ENCODE results near the gene HECA.
A peak's percentile ranks its signal among the peaks of the same experiment; 100 is the strongest.
"Not testable (repeated sequence)": the region's sequence is repeated elsewhere in the genome, so short reads cannot be mapped to it uniquely, and the experiment has no call there.

HECA gene

DNA sequence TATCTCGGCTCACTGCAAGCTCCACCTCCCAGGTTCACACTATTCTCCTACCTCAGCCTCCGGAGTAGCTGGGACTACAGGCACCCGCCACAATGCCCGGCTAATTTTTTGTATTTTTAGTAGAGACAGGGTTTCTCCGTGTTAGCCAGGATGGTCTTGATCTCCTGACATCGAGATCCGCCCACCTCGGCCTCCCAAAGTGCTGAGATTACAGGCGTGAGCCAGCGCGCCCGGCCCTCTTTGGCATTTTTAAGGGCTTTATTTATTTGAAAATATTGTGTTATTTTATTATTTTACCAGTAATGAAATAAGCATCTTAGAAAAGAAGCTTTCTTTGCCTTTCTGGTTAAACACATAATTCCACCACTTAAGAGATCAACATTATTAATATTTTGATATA lies 6.0 kb downstream of the HECA start:
- H3K9ac ChIP-seq (ENCODE audit: low read depth, low read length); H3K27me3 ChIP-seq (ENCODE audit: insufficient read depth, low read length); H3K9me3 ChIP-seq (ENCODE audit: insufficient read depth, low read depth, low read length); H3K36me3 ChIP-seq (ENCODE audit: insufficient read depth, low read depth, low read length); H3K4me3 ChIP-seq (ENCODE audit: low read length); H3K27ac ChIP-seq (ENCODE audit: low read length): not testable (repeated sequence)
- H3K4me1 ChIP-seq (ENCODE audit: insufficient read depth, low read length) = peaks cover 11% of the 10 kb centered on the region; the same call in 1 of the 2 replicates

DNA sequence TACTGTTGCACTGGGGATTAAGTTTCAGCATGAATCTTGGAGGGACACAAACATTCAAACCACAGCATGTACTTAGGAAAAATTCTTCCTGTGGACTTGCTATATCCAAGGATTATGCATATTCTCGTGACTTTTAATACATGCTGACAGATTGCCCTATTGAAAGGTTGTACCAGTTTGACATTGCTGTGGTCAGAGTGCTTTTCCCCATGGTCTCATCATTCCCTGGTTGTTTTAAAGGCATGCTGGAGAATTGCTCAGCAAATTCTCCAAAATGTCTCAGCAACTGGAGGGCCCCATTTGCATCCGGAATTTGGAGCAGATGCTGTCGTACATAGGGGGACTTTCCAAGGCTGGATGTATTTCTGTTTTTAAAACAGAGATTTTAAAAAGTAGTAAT lies 7.4 kb downstream of the HECA start:
- H3K4me3 ChIP-seq (ENCODE audit: low read length) = no peak overlapping the region

DNA sequence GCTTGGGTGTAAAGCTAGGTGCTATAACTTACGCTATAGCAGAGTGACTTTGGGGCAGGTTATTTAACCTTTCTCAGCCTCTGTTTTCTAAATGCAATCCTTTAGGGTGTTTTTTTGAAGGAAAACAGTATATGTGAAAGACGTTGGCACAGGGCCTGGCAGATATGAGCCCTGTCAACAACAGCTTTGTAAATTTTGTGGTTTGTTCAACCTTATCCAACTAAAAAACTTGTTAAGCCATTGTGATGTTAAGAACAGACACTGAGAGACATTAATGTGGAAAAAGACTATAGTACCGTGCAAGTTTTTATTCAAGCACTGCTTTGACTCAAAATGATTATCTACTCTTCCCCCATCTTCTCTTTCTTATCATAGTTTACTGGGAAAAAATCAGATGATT lies 8.2 kb downstream of the HECA start:
- H3K4me1 ChIP-seq (ENCODE audit: insufficient read depth, low read length) = peaks cover 8% of the 10 kb centered on the region; the same call in 1 of the 2 replicates
- H3K9ac ChIP-seq (ENCODE audit: low read depth, low read length) = no peak overlapping the region
- H3K4me3 ChIP-seq (ENCODE audit: low read length) = no peak overlapping the region
- H3K27me3 ChIP-seq (ENCODE audit: insufficient read depth, low read length) = no peaks in the 10 kb centered on the region
- H3K27ac ChIP-seq (ENCODE audit: low read length) = no peak overlapping the region
- H3K9me3 ChIP-seq (ENCODE audit: insufficient read depth, low read depth, low read length) = no peaks in the 10 kb centered on the region
- H3K36me3 ChIP-seq (ENCODE audit: insufficient read depth, low read depth, low read length) = no peaks in the 10 kb centered on the region

More for the DNA sequence above, 7.4 kb downstream of the HECA start:
- Histone ChIP-seq H3K4me1 (ENCODE audit: insufficient read depth, low read length) (peaks cover 8% of the 10 kb centered on the region; the same call in 1 of the 2 replicates), H3K27ac (ENCODE audit: low read length) (no peak overlapping the region), H3K9ac (ENCODE audit: low read depth, low read length) (no peak overlapping the region), H3K36me3 (ENCODE audit: insufficient read depth, low read depth, low read length) (no peaks in the 10 kb centered on the region), H3K9me3 (ENCODE audit: insufficient read depth, low read depth, low read length) (no peaks in the 10 kb centered on the region), H3K27me3 (ENCODE audit: insufficient read depth, low read length) (no peaks in the 10 kb centered on the region)

DNA sequence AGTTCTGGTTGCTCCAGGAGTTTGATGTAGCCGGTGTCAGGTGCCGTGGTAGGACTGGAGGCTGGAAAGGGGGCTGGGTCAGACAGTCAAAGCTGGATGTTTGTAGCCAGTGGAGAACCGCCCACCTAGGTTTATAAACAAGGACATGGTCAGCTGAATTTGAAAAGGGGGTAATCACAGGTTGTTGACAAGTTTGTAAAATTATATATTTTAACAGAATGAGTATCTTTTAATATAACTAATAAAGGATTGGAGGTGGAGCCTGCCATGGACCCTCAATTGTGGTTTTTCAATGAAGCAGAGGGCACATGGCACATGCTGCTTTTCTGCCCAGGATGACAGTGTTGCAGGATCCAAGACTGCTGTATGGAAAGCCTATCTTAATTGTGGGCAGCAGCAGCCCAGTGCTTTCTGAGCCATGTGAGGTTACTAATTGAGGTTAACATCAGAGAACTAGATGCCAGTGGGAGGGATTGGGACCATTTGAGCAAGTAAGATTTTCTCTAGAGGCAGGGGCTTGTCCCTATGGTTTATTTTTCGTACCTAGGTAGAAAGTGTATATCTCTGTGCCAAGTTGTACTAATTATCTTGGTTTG lies 9.7 kb downstream of the HECA start:
- Histone ChIP-seq H3K36me3 (ENCODE audit: insufficient read depth, low read depth, low read length) (no peaks in the 10 kb centered on the region), H3K4me3 (ENCODE audit: low read length) (no peak overlapping the region), H3K27me3 (ENCODE audit: insufficient read depth, low read length) (no peaks in the 10 kb centered on the region), H3K4me1 (ENCODE audit: insufficient read depth, low read length) (peaks cover 11% of the 10 kb centered on the region; the same call in 1 of the 2 replicates), H3K9me3 (ENCODE audit: insufficient read depth, low read depth, low read length) (no peaks in the 10 kb centered on the region), H3K9ac (ENCODE audit: low read depth, low read length) (no peak overlapping the region), H3K27ac (ENCODE audit: low read length) (no peak overlapping the region)

DNA sequence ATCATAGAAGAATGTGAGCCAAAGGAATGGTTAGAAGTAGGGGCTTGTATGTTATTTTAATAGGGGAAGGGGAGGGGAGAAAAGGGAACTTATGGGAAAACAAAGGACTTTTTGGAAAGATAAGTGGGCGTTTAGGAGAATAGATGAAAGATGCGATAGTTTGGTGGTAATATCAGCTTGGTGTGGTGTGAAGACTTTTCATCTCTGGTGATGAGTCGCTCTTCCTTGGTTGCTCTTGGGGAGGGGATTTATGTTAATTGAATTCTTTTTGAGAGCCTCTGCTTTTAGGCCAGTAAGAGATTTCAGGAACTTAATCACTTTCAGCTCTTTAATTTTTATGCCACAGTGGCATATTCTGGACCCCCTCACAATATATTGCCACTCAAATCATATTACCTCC lies 10.8 kb downstream of the HECA start:
- no peak overlapping the region for H3K9ac ChIP-seq (ENCODE audit: low read depth, low read length)
- no peaks in the 10 kb centered on the region for H3K36me3 ChIP-seq (ENCODE audit: insufficient read depth, low read depth, low read length)
- no peaks in the 10 kb centered on the region for H3K9me3 ChIP-seq (ENCODE audit: insufficient read depth, low read depth, low read length)
- H3K27me3 ChIP-seq (ENCODE audit: insufficient read depth, low read length) = no peaks in the 10 kb centered on the region
- H3K4me1 ChIP-seq (ENCODE audit: insufficient read depth, low read length) = peaks cover 15% of the 10 kb centered on the region
- no peak overlapping the region for H3K4me3 ChIP-seq (ENCODE audit: low read length)
- no peak overlapping the region for H3K27ac ChIP-seq (ENCODE audit: low read length)

DNA sequence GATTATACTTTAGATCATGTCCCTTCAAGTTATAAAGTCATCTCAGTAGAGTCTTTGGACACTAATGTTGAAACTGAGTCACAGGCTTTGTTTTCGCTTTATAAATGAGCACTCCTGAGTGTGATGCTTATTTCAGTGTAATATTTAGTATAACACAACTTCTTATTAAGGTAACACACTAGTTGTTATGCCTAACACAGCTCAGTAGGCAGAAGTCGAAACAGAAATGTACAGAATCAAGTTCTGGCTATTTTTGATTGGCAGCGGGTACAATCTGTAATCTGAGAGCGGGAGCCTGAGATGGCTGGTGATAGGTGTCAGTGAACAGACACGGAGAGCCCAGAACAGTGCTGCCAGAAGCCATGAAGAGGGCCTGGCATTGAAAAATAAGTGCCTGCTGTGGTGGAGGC lies 11.4 kb downstream of the HECA start:
- no peak overlapping the region for H3K4me3 ChIP-seq (ENCODE audit: low read length)
- H3K9me3 ChIP-seq (ENCODE audit: insufficient read depth, low read depth, low read length) = no peaks in the 10 kb centered on the region
- no peak overlapping the region for H3K27ac ChIP-seq (ENCODE audit: low read length)
- no peaks in the 10 kb centered on the region for H3K27me3 ChIP-seq (ENCODE audit: insufficient read depth, low read length)
- H3K4me1 ChIP-seq (ENCODE audit: insufficient read depth, low read length) = peaks cover 18% of the 10 kb centered on the region
- no peak overlapping the region for H3K9ac ChIP-seq (ENCODE audit: low read depth, low read length)
- no peaks in the 10 kb centered on the region for H3K36me3 ChIP-seq (ENCODE audit: insufficient read depth, low read depth, low read length)

DNA sequence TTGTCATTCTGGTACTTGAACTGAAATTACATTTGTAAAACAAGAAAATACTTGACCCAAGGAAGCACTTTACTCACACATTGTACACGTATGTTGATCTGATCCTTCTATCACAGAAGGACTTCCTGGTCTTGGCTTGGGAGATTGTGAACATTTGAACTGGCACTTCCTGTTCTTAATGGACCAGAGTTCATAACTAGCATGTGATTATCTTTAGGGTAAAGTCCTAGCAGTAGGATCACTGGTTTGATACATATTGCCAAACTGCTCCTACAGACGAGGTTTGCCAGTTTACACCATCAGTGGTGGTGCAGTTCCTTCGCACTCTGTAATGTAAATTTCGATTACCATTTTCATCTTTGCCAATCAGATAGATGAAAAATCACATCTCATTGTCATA lies 12.7 kb downstream of the HECA start:
- no peak overlapping the region for H3K9ac ChIP-seq (ENCODE audit: low read depth, low read length)
- H3K9me3 ChIP-seq (ENCODE audit: insufficient read depth, low read depth, low read length) = no peaks in the 10 kb centered on the region
- H3K36me3 ChIP-seq (ENCODE audit: insufficient read depth, low read depth, low read length) = no peaks in the 10 kb centered on the region
- H3K27ac ChIP-seq (ENCODE audit: low read length) = no peak overlapping the region
- H3K27me3 ChIP-seq (ENCODE audit: insufficient read depth, low read length) = no peaks in the 10 kb centered on the region
- H3K4me1 ChIP-seq (ENCODE audit: insufficient read depth, low read length) = peaks cover 18% of the 10 kb centered on the region
- H3K4me3 ChIP-seq (ENCODE audit: low read length) = no peak overlapping the region

DNA sequence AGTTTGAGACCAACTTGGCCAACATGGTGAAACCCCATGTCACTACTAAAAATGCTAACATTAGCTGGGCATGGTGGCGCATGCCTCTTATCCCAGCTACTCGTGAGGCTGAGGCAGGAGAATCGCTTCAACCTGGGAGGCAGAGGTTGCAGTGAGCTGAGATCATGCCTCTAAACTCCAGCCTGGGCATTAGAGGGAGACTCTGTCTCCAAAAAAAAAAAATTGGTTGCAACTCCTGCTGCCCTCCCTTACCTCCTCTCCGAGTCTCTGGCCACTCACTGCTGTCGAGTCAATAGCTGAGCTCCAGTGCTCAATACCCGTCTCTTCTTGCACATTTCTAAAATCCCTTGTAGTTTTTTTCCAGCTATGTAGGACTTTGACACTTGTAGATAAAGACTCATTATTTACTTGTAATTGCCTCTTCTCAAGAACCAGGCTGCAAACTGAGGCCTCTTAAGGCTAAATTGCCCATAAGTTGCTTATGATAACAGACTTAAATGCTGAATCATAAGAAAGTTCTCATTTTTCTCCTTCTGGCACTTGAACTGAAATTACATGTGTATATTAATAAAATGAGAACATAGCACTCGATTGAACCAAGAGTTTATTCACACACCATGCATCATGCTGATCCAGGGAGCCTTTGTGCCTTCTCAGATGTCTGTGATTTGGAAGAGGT lies 13.8 kb downstream of the HECA start:
- Histone ChIP-seq H3K27ac (ENCODE audit: low read length) (no peak overlapping the region), H3K9ac (ENCODE audit: low read depth, low read length) (no peak overlapping the region), H3K4me3 (ENCODE audit: low read length) (no peak overlapping the region), H3K9me3 (ENCODE audit: insufficient read depth, low read depth, low read length) (no peaks in the 10 kb centered on the region), H3K27me3 (ENCODE audit: insufficient read depth, low read length) (no peaks in the 10 kb centered on the region), H3K36me3 (ENCODE audit: insufficient read depth, low read depth, low read length) (no peaks in the 10 kb centered on the region), H3K4me1 (ENCODE audit: insufficient read depth, low read length) (peaks cover 18% of the 10 kb centered on the region)

DNA sequence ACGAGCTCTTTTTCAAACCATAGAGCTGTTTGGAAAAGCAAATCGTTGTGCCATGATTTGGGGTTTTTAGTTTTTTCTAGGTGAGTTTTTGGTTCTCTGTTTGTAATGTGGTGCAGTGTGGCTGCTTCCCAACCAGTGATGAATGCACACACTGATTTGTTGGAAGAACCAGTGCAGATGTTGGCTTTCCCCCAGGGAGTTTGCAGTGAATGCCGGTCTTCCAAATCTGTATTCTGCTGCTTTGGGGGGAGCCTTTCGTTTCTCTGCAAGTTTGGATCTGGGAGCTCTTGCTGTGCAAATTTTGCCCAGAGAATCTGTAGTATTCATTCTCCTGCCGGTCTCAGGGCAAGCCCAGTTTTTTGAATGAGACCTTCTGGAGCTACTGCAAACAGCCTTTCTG lies 14.5 kb downstream of the HECA start:
- no peaks in the 10 kb centered on the region for H3K36me3 ChIP-seq (ENCODE audit: insufficient read depth, low read depth, low read length)
- H3K9ac ChIP-seq (ENCODE audit: low read depth, low read length) = no peak overlapping the region
- H3K27me3 ChIP-seq (ENCODE audit: insufficient read depth, low read length) = no peaks in the 10 kb centered on the region
- H3K27ac ChIP-seq (ENCODE audit: low read length) = no peak overlapping the region
- no peaks in the 10 kb centered on the region for H3K9me3 ChIP-seq (ENCODE audit: insufficient read depth, low read depth, low read length)
- H3K4me1 ChIP-seq (ENCODE audit: insufficient read depth, low read length) = peaks cover 18% of the 10 kb centered on the region
- H3K4me3 ChIP-seq (ENCODE audit: low read length) = no peak overlapping the region

DNA sequence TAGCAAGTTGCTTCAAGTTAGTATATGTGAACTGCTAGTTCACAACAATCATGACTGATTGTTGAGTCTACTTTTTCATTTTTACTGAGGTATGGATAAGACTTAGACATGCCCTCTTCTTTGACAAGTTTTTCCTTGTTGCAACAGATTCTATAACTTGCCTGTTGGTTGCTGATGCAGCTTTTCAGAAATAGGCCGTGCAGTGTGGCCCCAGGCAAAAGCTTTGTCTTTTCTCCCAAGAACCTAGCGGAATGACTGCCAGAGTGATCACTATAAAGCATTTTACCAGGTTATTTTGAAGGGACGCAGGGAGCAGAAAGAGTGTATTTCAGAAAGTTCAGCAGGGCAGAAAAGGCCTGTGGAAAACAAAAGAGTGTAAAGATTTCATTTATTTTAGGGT lies 16.0 kb downstream of the HECA start:
- H3K4me3 ChIP-seq (ENCODE audit: low read length) = no peak overlapping the region
- H3K4me1 ChIP-seq (ENCODE audit: insufficient read depth, low read length) = peaks cover 10% of the 10 kb centered on the region
- H3K27ac ChIP-seq (ENCODE audit: low read length) = no peak overlapping the region
- no peaks in the 10 kb centered on the region for H3K27me3 ChIP-seq (ENCODE audit: insufficient read depth, low read length)
- H3K9me3 ChIP-seq (ENCODE audit: insufficient read depth, low read depth, low read length) = no peaks in the 10 kb centered on the region
- no peaks in the 10 kb centered on the region for H3K36me3 ChIP-seq (ENCODE audit: insufficient read depth, low read depth, low read length)
- H3K9ac ChIP-seq (ENCODE audit: low read depth, low read length) = peak overlapping the region; percentile 10; the same call in 1 of the 2 replicates

DNA sequence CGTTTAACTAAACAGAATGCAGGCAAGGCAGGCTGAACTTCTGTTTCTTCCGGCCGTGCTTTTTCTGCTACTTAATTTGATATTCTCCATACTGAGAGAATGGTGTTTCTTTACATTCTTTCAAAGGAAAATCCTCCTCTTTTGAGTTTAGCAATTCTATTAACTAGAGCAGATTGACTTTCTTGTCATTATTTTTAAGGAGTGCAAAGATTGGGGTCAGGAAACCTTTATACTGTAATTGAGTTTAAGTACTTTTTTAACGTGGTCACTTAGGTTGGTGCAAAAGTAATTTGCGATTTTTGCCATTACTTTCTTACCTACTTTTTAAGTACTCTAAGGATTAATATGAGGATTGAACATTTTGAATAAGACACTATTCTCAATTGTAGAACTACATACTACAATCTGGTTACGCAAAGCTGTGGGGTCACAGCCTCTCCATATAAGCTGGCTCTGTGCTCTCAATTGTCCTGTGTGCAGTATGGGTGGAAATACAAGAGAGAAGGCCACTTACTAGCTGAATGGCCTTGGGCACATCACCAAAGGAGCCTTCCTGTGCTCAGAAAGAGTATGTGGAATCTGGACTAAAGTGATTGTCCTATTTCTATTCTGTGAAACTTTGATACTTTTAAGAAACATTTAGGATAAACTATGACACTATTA lies 16.7 kb downstream of the HECA start:
- Histone ChIP-seq H3K27me3 (ENCODE audit: insufficient read depth, low read length) (no peaks in the 10 kb centered on the region), H3K9me3 (ENCODE audit: insufficient read depth, low read depth, low read length) (no peaks in the 10 kb centered on the region), H3K4me1 (ENCODE audit: insufficient read depth, low read length) (peaks cover 9% of the 10 kb centered on the region), H3K4me3 (ENCODE audit: low read length) (no peak overlapping the region), H3K36me3 (ENCODE audit: insufficient read depth, low read depth, low read length) (no peaks in the 10 kb centered on the region), H3K9ac (ENCODE audit: low read depth, low read length) (peak overlapping the region; percentile 10; the same call in 1 of the 2 replicates), H3K27ac (ENCODE audit: low read length) (no peak overlapping the region)

Measured in iPS-20b (cell line).